ENCODE results near the gene ATG4B.
A peak's percentile ranks its signal among the peaks of the same experiment; 100 is the strongest.
"Not testable (repeated sequence)": the region's sequence is repeated elsewhere in the genome, so short reads cannot be mapped to it uniquely, and the experiment has no call there.

Gene ATG4B

GRCh38 chr2:241640165-241640795 lies 2.8 kb downstream of the ATG4B start:
- DNase-seq, result no peak

GRCh38 chr2:241641631-241642030 lies 4.1 kb downstream of the ATG4B start:
- no peak for DNase-seq

- no peak for DNase-seq
These were observed 7.8 kb downstream of the ATG4B start for GRCh38 chr2:241645056-241645914.

- DNase-seq, result no peak
These were observed 8.6 kb downstream of the ATG4B start for GRCh38 chr2:241645915-241646645.

- DNase-seq, result no peak
These were observed 11.0 kb downstream of the ATG4B start for GRCh38 chr2:241648453-241648852.

GRCh38 chr2:241649404-241649803 lies 11.9 kb downstream of the ATG4B start:
- no peak for DNase-seq

- DNase-seq, result no peak
These were observed 12.4 kb downstream of the ATG4B start for GRCh38 chr2:241649927-241650326.

GRCh38 chr2:241652142-241652541 lies 14.6 kb downstream of the ATG4B start:
- DNase-seq, result no peak

- no peak for DNase-seq
These were observed 15.2 kb downstream of the ATG4B start for GRCh38 chr2:241652722-241653121.

GRCh38 chr2:241653210-241653750 lies 15.8 kb downstream of the ATG4B start:
- no peak for DNase-seq

- no peak for DNase-seq
These were observed 17.1 kb downstream of the ATG4B start for GRCh38 chr2:241654551-241654950.

- DNase-seq, result no peak
These were observed 18.2 kb downstream of the ATG4B start for GRCh38 chr2:241655516-241656189.

GRCh38 chr2:241656190-241656741 lies 18.8 kb downstream of the ATG4B start:
- DNase-seq, result no peak

GRCh38 chr2:241657786-241658254 lies 20.3 kb downstream of the ATG4B start:
- DNase-seq, result no peak

- DNase-seq, result no peak
These were observed 20.8 kb downstream of the ATG4B start for GRCh38 chr2:241658296-241658695.

- DNase-seq, result peak; percentile 71
These were observed 21.8 kb downstream of the ATG4B start for GRCh38 chr2:241659150-241659739.

GRCh38 chr2:241660593-241661213 lies 23.2 kb downstream of the ATG4B start:
- no peak for DNase-seq

- DNase-seq, result not testable (repeated sequence)
These were observed 25.2 kb downstream of the ATG4B start for GRCh38 chr2:241662731-241663130.

- no peak for DNase-seq
These were observed 28.4 kb downstream of the ATG4B start for GRCh38 chr2:241665731-241666440.

- no peak for DNase-seq
These were observed 29.3 kb downstream of the ATG4B start for GRCh38 chr2:241666627-241667400.

All from activated effector memory CD4-positive, alpha-beta T cell treated with anti-CD3 and anti-CD28 coated beads, Interleukin-2, amount 50 U/mL, for 16 hours (primary cell).